HCT116 (cell line): ENCODE results near the gene DNAJC5.

Experiments used
- CTCF ChIP-seq, 3 experiments: fragments of 200-600 bp in 1 of 3; sonication (generic) in 1 of 3; IDR thresholded peaks in 2 of 3; conservative IDR thresholded peaks in 1 of 3; 2 replicates each; pipeline ENCODE4 v1.5.1; 2012 to 2017; ENCODE audit warnings: low read depth in 2 of 3, low read length in 2 of 3, antibody characterized with exemption in 1 of 3, borderline replicate concordance in 1 of 3, control low read depth in 1 of 3, mild to moderate bottlenecking in 1 of 3, mixed read lengths in 1 of 3, mixed run types in 1 of 3, moderate library complexity in 1 of 3; ENCODE audit not compliant: insufficient read depth in 1 of 3
- EGR1 ChIP-seq: IDR thresholded peaks from 2 replicates; pipeline ENCODE4 v1.6.1; 2012; ENCODE audit warnings: low read depth
- EZH2 ChIP-seq: fragments of 200-600 bp; sonication (generic); IDR thresholded peaks from 2 replicates; pipeline ENCODE4 v1.6.1; 2017; ENCODE audit warnings: antibody characterized with exemption, mixed run types
- EZH2phosphoT487 ChIP-seq: fragments of 200-600 bp; IDR thresholded peaks from 2 replicates; pipeline ENCODE4 v1.6.1; 2018; ENCODE audit warnings: antibody characterized with exemption, borderline replicate concordance
- POLR2A ChIP-seq: IDR thresholded peaks from 2 replicates; pipeline ENCODE4 v1.7.0; 2011; ENCODE audit warnings: borderline replicate concordance; ENCODE audit not compliant: insufficient read depth, insufficient read length; ENCODE audit errors: extremely low read depth
- POLR2AphosphoS5 ChIP-seq: IDR thresholded peaks from 2 replicates; pipeline ENCODE4 v1.6.1; 2011; ENCODE audit warnings: mild to moderate bottlenecking, low read depth, low read length, moderate library complexity
- RAD21 ChIP-seq: IDR thresholded peaks from 2 replicates; pipeline ENCODE4 v1.6.1; 2012; ENCODE audit warnings: low read depth, mild to moderate bottlenecking
- TCF7L2 ChIP-seq: IDR thresholded peaks from 2 replicates; pipeline ENCODE4 v1.7.0; 2011; ENCODE audit warnings: borderline replicate concordance, inconsistent platforms; ENCODE audit not compliant: insufficient read depth, insufficient read length; ENCODE audit errors: extremely low read depth

GRCh38 chr20:63878899-63879663 is 15.8 kb upstream of the DNAJC5 start:
- no peak for TF ChIP-seq EZH2
- TF ChIP-seq POLR2AphosphoS5, result no peak
- TF ChIP-seq POLR2A, result no peak
- TF ChIP-seq CTCF (IDR thresholded peaks at IDR 0.05 in 2 of 3, conservative IDR thresholded peaks at IDR 0.05 in 1 of 3; ENCODE audit: borderline replicate concordance in 1 of 3, insufficient read depth in 1 of 3, low read depth in 2 of 3, low read length in 2 of 3), result no peak
- TF ChIP-seq TCF7L2, result no peak
- TF ChIP-seq EZH2phosphoT487, result no peak
- TF ChIP-seq EGR1, result no peak
- TF ChIP-seq RAD21, result no peak
